Skeletal muscle tissue (tissue), 4 donors: ENCODE data around the gene ARVCF. TPM values are rescaled to one million over a fixed set of nuclear protein-coding genes. Genes with fewer than 3 reads are reported as not detected.
"Not testable (repeated sequence)": the region's sequence is repeated elsewhere in the genome, so short reads cannot be mapped to it uniquely, and the experiment has no call there.

Experiments
- H3K27ac ChIP-seq: one replicate; pipeline ENCODE4 v1.7.0; 2013; ENCODE audit warnings: mild to moderate bottlenecking, low read depth, low read length, inconsistent platforms
- H3K27me3 ChIP-seq, 3 donors: one replicate each; pipeline ENCODE4 v1.7.0; 2013; ENCODE audit warnings: low read length in 3 of 3; ENCODE audit not compliant: control insufficient read depth in 3 of 3, insufficient read depth in 3 of 3
- H3K36me3 ChIP-seq, 3 donors: one replicate each; pipeline ENCODE4 v1.7.0; 2013; ENCODE audit warnings: low read length in 3 of 3; ENCODE audit not compliant: control insufficient read depth in 3 of 3, insufficient read depth in 3 of 3
- H3K4me1 ChIP-seq, 3 donors: one replicate each; pipeline ENCODE4 v1.7.0; 2013; ENCODE audit warnings: low read length in 3 of 3, mild to moderate bottlenecking in 3 of 3; ENCODE audit not compliant: control insufficient read depth in 3 of 3, insufficient read depth in 3 of 3
- H3K4me3 ChIP-seq, 3 donors: one replicate each; pipeline ENCODE4 v1.7.0; 2013; ENCODE audit warnings: low read length in 3 of 3
- H3K9ac ChIP-seq, 3 donors: one replicate each; pipeline ENCODE4 v1.7.0; 2013; ENCODE audit warnings: low read length in 3 of 3, mild to moderate bottlenecking in 3 of 3, moderate library complexity in 2 of 3, low read depth in 1 of 3
- H3K9me3 ChIP-seq, 3 donors: one replicate each; pipeline ENCODE4 v1.7.0; 2013; ENCODE audit warnings: low read length in 3 of 3; ENCODE audit not compliant: control insufficient read depth in 3 of 3
- total RNA-seq: library from RNA; depleted of rRNA; stranded (reverse); fragments of >200 nt; gene quantifications from one replicate; pipeline ENCODE4 v1.2.3, GENCODE V29; 2014
- donor health status: Osteomylitis.

ARVCF gene
- total RNA-seq, 1 donor from 2014 or later = 49.6 TPM

DNA sequence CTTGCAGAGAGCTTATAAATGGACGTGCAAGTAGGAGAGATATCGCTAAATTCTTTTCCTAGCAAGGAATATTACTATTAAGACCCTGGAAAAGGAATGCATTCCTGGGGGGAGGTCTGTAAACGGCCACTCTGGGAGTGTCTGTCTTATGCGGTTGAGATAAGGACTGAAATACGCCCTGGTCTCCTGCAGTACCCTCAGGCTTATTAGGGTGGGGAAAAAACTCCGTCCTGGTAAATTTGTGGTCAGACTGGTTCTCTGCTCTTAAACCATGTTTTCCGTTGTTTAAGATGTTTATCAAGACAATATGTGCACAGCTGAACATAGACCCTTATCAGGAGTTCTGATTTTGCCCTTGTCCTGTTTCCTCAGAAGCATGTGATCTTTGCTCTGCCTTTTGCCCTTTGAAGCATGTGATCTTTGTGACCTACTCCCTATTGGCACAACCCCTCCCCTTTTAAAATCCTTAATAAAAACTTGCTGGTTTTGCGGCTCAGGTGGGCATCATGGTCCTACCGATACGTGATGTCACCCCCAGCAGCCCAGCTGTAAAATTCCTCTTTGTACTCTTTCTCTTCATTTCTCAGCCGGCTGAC, 81.4 kb downstream of the ARVCF start:
- H3K9me3 ChIP-seq = not testable (repeated sequence)

DNA sequence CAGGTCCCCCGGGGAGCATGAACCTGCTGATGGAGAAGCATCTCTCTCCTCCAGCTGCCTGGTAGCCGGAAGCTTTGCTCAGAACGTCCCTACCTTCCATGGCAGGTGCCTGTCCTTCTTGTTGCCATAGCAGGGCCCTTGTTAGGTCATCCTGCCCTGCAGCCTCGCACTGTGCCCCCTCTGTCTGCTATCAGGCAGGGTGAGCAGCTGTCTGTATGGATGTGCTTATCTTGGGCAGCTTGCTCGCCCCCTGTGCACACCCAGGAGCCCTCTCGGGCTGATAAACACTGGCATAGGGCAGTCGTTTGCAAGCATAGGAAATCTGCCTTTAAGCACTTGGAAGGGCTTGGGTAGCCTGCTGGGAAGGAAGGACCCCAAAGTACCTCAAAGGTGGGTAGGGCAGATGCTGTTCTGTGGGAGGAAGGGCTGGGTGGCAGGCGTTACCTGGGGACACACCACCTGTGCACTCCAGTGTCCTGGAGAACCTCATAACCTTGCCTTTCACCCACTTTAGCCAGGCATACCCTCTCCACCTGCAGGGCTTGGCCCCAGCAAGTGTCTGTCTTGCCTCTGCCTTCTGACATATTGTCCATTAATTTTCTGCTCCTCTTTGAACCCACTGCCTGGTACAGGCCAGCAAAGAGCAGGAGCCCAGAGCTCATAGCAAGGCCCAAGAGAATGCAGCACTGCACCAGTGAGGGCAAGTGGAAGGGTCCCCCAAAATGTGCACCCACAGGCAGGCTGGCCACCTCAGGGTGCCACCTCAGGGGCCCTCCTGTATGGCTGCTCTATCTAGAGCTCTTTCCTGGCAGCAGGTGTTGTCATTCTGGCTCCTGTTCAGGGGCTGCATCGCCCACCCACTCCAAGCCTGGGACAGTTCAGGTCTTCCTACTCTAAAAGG, 83.0 kb downstream of the ARVCF start:
- H3K4me3 ChIP-seq = no peak overlapping the region
- H3K4me1 ChIP-seq = peaks cover 7 to 16% (median 8%) of the 10 kb centered on the region in 3 donors
- no peak overlapping the region for H3K27ac ChIP-seq
- peaks cover 0 to 15% (median 5%) of the 10 kb centered on the region in 3 donors for H3K36me3 ChIP-seq
- peak overlapping the region in 1 of 3 donors; percentile 16 for H3K9ac ChIP-seq
- no peaks in the 10 kb centered on the region for H3K27me3 ChIP-seq
- H3K9me3 ChIP-seq = no peaks in the 10 kb centered on the region

More for the DNA sequence above, 81.4 kb downstream of the ARVCF start:
- not testable (repeated sequence) for H3K36me3 ChIP-seq, H3K9ac ChIP-seq, H3K27ac ChIP-seq, H3K27me3 ChIP-seq, H3K4me3 ChIP-seq
- H3K4me1 ChIP-seq = peaks cover 7 to 16% (median 8%) of the 10 kb centered on the region in 3 donors

DNA sequence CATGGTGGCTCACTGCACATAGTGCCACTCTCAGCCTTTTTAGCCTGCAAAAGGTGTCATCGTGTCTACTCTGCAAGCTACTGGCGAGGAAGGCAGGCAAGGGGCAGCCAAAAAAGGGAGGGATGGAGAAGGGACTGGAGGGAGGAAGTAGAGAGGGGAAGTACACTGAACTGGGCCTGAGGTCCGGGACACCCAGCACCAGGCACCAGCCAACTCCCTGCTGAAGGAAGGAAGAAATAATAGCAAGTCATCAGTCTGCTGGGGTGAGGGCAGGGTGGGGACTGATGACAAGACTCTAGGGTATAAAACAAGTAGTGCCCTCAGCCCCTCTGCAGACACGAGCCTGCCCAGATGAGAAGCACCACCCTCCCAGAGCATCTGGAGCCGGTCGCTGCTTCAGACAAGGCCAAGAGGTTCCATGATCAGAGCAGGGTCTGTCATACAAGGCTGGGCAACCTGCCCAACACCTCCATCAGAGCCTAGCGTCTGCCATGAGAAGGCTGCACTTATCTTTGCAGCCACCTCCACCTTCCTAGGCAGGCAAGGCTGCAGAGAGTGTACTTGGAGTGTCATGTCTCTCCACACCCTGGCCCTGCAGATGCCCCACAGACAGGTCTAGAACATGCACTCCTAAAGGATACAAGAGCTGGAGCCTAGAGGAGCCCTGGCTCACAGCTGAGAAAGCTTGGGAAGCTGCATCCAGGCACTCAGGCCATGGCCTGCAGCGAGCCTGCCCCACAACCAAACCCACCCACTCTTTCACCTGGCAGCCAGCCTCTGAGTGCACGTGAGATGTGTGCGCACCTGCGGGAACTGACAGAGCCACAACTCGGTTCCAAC, 84.0 kb downstream of the ARVCF start:
- Histone ChIP-seq H3K9me3 (no peaks in the 10 kb centered on the region), H3K4me3 (no peak overlapping the region), H3K36me3 (peaks cover 4 to 15% (median 5%) of the 10 kb centered on the region in 3 donors), H3K4me1 (peaks cover 7 to 16% (median 8%) of the 10 kb centered on the region in 3 donors), H3K27me3 (no peaks in the 10 kb centered on the region), H3K9ac (peak overlapping the region in 1 of 3 donors; percentile 40), H3K27ac (no peak overlapping the region)

DNA sequence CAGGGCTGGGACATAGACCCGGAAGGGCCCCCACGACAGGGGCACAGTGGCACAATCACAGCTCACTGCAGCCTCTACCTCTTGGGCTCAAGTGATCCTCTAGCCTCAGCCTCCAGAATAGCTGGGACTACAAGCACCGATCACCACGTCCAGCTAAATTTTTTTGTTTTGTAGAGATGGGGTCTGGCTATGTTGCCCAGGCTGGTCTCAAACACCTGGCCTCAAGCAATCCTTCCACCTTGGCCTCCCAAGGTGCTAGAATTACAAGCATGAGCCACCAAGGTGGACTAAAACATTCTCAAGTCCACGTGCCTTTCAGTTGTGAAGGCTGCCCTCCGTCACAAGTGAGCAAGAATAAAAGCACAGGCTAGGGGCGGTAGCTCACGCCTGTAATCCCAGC, 85.1 kb downstream of the ARVCF start:
- H3K4me3 ChIP-seq = no peak overlapping the region
- no peak overlapping the region for H3K27ac ChIP-seq
- peaks cover 4 to 15% (median 5%) of the 10 kb centered on the region in 3 donors for H3K36me3 ChIP-seq
- no peak overlapping the region for H3K9ac ChIP-seq
- H3K4me1 ChIP-seq = peaks cover 7 to 16% (median 8%) of the 10 kb centered on the region in 3 donors
- no peaks in the 10 kb centered on the region for H3K27me3 ChIP-seq
- H3K9me3 ChIP-seq = no peaks in the 10 kb centered on the region

DNA sequence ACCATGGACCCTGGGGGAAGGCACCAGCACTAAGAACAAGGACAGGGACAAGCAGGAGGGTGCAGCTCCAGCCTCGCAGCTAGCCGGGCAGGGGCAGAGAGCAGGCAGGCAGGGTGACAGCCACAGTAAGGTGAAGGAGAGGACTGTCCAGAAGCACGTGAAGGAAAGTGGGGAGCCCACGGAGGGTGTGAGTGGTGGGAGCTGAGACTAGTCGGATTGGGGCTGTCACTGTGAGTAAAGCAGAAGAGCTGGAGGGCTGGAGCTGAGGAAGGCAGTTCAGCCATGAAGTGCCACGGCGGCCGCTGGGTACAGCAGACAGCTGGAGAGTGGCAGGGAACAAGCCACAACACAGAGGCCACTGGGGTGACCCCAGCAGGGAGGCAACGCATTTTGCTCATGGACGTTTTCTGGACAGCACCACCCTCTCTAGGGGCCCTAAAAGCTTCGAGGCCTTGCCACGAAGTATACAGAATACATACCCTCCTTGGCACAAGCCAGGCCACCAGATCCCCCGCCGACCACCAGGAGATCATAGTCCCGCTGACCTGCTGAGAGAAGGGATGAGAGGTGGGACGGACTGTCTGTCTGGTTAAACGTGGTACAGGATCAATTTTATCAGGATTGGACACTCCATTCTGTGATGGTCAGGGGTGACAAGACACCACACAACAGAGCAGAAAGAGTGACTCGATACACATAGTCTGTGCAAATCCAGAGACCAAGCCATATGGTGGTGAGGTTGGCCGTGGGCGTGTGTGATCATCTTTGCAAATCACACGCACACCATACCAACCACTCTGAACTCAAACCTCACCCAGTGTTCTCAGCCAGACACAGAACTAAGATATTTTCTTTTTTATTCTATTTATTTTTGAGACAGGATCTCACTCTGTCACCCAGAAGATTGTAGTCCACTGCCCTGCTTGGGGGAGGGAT, 85.8 kb downstream of the ARVCF start:
- H3K27ac ChIP-seq = no peak overlapping the region
- H3K4me3 ChIP-seq = no peak overlapping the region
- H3K36me3 ChIP-seq = peaks cover 4 to 15% (median 5%) of the 10 kb centered on the region in 3 donors
- no peaks in the 10 kb centered on the region for H3K9me3 ChIP-seq
- H3K9ac ChIP-seq = no peak overlapping the region
- no peaks in the 10 kb centered on the region for H3K27me3 ChIP-seq
- H3K4me1 ChIP-seq = peaks cover 7 to 16% (median 8%) of the 10 kb centered on the region in 3 donors

DNA sequence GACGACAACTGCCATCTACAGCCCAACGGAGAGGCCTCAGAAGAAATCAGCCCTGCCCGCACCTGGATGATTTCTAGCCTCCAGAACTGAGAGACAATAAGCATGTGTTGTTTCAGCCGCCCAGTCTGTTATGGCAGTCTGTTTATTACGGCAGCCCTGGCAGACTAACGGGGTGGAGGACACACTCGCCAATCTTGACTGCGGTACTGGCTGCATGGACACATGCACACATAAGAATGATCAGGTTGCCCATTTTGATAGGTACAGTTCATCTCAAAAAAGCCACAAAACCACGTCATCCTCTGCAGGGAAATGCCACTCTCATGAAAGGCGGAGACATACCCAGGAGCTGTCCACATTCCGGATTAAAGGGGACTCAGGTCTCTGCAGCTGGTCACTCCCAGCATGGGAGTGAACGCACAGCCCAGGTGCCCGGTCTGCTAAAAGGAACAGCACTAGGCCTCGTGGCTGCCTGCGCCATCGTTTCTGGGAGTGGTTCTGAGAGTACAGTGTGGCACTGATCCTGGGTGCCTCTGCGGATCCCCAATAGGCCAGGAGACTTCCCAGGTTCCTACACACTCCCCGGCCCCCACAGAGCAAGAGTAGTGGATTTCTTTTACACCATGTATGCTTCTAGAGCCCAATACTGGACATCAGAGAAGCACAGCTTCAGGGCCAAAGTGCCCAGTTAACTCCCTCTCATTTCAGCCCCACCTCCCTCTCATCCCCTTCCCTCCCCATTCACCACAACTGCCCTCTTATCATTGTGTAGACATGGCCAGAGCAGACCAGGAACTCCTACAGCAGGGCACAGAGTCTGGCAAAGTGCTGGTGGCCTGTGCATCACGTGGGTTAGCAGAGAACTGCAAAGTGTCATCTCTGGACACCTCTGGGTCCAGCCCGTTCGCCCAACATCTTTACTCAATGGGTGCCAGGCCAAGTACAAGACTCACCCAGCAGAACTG, 86.8 kb downstream of the ARVCF start:
- no peak overlapping the region for H3K27ac ChIP-seq
- H3K9me3 ChIP-seq = no peaks in the 10 kb centered on the region
- no peak overlapping the region for H3K4me3 ChIP-seq
- H3K9ac ChIP-seq = no peak overlapping the region
- peaks cover 4 to 15% (median 5%) of the 10 kb centered on the region in 3 donors for H3K36me3 ChIP-seq
- H3K4me1 ChIP-seq = peaks cover 7 to 16% (median 8%) of the 10 kb centered on the region in 3 donors
- no peaks in the 10 kb centered on the region for H3K27me3 ChIP-seq

DNA sequence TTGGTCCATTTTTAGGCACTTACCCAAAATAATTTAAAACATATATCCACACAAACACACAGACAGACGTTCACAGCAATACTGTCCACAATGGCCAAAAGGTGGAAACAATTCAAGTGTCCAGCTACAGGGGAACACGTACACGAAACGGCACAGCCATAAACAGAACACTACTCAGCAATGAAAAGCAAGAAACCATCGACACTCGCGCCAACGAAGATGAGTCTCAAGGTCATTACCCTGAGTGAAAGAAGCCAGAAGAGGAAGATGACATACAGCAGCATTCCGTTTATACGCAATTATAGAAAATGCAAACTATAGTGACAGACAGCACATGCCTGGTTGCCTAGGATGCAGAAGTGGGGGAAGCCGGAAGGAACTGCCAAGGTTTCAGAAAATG, 88.4 kb downstream of the ARVCF start:
- Histone ChIP-seq H3K9ac (no peak overlapping the region), H3K4me3 (no peak overlapping the region), H3K9me3 (no peaks in the 10 kb centered on the region), H3K4me1 (peaks cover 8 to 12% (median 8%) of the 10 kb centered on the region in 3 donors), H3K27ac (no peak overlapping the region), H3K36me3 (peaks cover 4 to 15% (median 5%) of the 10 kb centered on the region in 3 donors), H3K27me3 (no peaks in the 10 kb centered on the region)

DNA sequence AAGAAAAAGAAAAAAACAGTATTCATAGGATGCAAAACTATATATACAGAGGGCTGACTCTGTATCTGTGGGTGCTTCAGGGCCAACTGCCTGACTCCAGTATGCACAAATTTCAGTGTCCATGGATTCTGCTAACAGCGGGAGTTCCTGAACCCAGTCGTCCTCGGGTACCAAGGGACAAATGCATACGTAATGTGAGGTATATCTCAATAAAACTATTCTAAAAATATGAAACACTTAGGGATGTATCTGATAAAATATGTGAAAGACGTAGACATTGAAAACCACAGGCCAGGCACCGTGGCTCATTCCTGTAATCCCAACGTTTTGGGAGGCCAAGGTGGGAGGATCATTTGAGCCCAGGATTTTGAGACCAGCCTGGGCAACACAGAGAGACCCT, 88.9 kb downstream of the ARVCF start:
- peaks cover 4 to 15% (median 5%) of the 10 kb centered on the region in 3 donors for H3K36me3 ChIP-seq
- no peak overlapping the region for H3K27ac ChIP-seq
- no peak overlapping the region for H3K9ac ChIP-seq
- no peak overlapping the region for H3K4me3 ChIP-seq
- peaks cover 5 to 8% (median 7%) of the 10 kb centered on the region in 3 donors for H3K4me1 ChIP-seq
- H3K27me3 ChIP-seq = no peaks in the 10 kb centered on the region
- H3K9me3 ChIP-seq = no peaks in the 10 kb centered on the region
